Activated T-helper 1 cell treated with anti-CD3 and anti-CD28 coated beads, Interleukin-2, amount 50 U/mL, for 16 hours (primary cell): ENCODE data around the gene BACH2.
"Not testable (repeated sequence)": the region's sequence is repeated elsewhere in the genome, so short reads cannot be mapped to it uniquely, and the experiment has no call there.

Experiments used
- DNase-seq, 2 donors: peaks; one replicate each; pipeline ENCODE4 v3.0.0-alpha.2; 2020; ENCODE audit warnings: low read depth in 1 of 2, low spot score in 1 of 2

The BACH2 gene

DNA sequence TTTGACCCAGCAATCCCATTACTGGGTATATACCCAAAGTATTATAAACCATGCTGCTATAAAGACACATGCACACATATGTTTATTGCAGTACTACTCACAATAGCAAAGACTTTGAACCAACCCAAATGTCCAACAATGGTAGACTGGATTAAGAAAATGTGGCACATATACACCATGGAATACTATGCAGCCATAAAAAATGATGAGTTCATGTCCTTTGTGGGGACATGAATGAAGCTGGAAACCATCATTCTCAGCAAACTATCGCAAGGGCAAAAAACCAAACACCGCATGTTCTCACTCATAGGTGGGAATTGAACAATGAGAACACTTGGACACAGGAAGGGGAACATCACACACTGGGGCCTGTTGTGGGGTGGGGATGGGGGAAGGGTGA lies 168.0 kb downstream of the BACH2 start:
- not testable (repeated sequence) for DNase-seq

DNA sequence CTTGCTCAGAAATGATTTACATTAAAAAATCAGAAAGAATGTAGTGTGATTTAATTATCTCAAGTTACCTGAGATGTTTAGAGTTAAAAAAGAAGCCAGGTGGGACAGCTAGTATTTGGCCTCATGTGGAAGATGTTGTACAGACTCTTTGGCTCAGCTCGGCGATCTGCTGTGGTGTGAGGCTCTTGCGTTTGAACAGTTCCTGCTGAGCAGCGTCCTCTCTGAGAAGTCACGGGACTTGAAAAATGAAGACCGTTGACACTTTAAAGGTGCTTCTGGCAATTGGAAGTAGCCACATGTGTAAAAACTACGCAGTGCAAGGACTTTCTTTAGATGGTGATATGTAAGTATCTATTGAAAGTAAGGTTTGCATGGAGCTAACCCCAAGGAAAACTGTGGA lies 169.0 kb downstream of the BACH2 start:
- DNase-seq: no peak

DNA sequence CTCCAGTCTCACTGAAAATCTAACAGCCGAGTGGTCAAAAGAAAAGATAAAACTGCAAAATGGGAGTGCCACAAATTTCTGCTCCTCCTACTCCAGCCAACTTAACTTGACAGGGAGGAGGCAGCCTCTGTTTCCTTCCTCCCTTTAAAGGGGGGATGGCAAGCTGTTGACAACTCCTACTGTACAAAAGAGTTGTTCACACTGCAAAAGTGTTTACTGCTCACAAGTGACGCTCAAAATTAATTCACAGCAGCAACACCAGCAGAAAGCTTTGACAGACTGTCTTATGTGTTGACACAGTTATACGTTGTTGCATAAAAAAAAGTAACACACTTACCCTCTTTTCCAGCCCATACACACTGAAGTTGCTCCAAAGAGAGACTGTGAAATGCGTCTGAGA lies 169.8 kb downstream of the BACH2 start:
- DNase-seq: no peak

DNA sequence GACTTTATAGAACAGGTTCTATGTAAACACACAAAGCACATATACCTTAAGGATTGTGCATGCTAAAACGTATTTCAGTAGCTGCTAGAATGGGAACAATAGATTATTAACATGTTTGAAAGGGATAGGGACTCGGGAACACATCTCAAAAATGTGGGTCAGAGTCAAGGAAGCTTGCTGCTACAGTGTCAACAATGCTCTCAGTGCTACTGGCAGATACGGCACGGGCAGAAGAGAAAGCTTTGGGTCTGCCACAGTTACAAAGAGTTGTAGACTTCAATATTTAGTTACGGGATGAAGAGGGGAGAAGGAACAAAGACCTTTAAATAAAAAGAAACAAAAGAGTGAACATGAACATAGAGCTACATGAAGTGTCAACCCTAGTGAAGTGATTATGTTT lies 170.5 kb downstream of the BACH2 start:
- DNase-seq: no peak

DNA sequence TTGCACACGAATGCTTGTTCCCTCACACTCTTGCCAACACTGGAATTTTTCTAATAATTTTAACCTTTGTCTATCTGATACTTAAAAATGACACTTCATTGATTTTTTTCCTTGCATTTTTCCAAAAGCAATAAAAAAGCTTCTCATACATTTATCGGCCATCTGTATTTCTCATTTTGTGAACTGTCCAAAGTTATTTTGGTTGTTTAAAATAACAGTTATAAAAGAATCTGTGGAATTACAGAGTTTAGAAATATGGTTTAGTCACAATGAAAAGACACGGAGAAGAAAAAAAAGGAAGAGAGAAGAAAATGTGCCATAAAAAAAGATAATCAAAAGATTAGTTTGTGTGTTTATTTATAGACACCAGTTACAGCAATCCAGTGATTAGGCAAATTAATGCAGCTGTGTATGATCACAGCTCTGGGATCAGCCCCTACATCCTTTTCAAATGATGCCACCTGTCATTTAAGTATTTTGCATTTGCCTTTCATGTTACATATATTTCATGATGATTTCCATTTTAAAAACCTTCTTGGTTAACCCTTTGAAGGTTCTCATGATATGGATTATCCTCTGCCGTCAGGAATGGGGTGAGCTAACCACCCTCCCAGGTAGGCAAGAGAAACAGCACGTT lies 171.7 kb downstream of the BACH2 start:
- DNase-seq: no peak

DNA sequence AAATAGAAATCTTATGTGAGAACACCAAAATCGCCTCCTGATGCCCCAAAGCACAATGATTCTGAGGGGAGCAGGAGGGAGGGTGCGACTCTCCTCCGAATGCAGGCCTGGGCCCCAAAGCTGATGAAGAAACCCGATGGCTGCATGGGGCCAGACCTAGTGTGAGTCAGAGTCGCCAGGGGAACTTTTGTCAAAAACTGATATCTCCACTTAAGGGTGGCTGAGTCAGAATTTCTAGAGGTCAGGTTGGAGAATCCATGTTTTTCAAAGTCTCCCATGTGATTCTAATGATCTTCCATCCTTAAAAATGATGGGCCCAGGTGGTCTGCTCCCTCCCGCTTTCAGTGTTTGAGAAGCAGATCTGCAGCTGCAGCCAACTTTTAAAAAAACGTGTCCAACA lies 172.8 kb downstream of the BACH2 start:
- no peak for DNase-seq

DNA sequence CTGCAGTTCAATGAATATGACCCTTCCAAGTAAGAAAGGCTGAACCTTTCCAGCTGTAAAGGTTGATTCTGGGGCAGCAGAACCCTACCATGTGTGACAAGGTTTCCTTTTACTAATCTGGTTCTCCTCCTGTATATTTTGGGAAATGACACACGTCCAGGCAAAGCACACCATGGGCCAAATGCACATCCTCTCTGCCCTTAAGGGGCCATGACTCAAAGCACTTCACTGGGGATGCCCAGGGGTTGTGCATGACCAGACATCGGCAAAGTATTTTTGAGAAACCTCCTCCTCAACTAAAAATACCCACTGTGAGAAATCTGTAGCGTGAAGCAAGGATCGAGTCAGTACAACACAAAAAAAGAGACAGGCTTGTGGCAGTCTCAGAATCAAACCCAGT lies 174.7 kb downstream of the BACH2 start:
- no peak for DNase-seq

DNA sequence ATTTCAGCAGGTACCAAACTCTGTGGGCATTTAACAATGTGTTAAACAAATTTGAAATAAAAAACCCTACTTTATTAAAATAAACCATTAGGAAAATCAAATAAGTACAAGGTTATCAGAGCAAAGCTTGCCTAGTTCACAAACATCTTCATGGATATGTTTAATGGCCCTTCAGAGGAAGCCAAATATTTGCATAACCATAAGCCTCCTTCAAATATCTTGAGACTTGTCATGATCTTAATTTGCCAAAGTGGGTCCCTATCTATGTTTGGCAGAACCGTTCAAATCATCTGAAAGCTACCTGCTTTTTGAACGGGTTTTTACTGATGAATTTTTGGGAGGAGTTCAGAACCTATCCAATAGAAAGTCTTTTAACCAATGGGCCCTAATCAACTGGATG lies 176.3 kb downstream of the BACH2 start:
- DNase-seq: no peak

DNA sequence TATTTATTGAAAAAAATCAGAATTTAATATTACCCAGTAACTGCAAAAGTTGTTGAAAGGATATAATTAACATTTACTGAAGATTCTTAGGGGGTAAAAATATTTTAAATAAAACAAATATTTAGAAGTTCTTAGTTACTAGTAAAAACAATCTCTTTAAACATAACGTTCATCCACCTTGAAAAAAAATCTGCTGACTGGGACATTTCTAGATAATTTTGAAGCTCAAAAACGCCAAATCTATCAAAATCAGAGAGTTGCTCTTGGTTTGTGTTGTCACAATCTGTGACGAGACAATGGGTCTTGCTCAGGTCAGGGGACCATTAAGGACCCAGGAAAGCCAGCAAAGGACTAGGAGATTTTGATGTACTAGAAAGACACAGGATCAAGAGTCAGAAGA lies 177.0 kb downstream of the BACH2 start:
- no peak for DNase-seq

DNA sequence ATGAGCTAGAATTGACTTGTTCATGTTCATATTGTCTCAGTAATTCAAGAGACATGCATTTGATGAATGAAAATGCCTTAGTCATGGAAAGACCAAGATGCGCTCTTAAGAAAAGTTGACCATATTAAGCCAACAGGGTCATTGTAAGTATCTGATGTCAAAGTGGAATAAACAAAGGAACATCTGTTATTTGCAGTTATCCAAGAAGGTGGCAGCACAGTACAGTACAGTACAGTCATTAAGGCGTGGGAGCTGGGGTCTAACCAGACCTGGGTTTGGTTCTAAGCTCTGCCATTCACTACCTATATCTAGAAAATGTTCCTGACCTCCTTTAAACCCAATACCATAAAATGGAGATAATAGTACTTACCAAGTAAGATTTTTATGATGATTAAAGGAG lies 178.1 kb downstream of the BACH2 start:
- DNase-seq: no peak

DNA sequence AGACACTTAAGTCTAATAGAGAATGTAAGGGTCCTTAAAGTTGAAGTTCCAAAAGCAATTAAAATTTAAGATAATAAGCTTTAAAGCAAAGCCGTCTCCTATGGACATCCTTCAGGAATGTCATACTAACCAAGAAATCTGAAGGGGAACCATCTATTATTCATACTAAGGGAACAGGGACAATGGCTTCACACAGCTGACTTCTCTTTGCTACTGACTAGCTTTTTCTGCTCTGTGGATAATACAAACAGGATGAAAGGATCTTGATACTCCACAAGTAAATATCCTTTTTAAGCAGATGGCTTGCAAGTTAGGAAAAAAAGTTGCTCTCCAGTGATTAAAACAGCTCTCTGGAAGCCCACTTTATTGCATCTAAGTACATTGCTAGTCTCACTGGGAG lies 178.6 kb downstream of the BACH2 start:
- no peak for DNase-seq

DNA sequence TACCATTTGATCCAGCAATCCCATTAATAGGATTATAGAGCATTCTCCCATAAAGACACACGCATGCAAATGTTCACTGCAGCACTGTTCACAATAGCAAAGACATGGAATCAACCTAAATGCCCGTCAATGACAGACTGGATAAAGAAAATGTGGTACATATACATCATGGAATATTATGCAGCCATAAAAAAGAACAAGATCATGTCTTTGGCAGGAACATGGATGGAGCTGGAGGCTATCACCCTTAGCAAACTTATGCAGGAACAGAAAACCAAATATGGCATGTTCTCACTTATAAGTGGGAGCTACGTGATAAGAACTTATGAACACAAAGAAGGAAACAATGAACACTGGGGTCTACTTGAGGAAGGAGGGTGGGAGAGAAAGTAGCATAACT lies 180.5 kb downstream of the BACH2 start:
- DNase-seq: not testable (repeated sequence)

DNA sequence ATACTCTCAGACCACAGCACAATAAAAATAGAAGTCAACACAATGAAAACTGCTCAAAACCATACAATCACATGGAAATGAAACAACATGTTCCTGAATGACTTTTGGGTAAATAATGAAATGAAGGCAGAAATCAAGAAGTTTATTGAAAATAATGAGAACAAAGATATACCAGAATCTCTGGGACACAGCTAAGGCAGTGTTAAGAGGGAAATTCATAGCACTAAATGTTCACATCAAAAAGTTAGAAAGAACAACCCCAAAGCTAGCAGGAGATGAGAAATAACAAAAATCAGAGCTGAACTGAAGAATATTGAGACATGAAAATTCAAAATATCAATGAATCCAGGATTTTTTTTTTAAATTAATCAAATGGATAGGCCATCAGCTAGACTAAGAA lies 183.3 kb downstream of the BACH2 start:
- no peak for DNase-seq

DNA sequence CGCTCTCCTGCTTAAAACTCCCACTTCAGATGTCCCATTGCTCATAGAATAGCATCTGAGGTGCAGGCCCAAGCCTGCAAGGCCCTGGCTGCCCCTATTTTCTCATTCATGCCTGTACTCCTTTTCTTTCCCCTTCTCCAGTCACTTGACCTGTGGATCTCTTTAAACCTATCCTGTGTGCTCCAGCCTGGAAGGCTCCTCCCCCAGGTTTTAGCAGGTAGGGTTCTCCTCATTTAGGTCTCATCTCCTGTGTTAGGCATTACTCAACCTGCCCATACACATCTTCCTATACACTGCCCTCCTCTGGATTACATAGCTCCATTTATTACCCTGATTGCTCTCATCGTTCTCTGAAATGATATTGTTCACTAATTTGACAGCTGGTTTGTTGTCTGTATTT lies 185.3 kb downstream of the BACH2 start:
- no peak for DNase-seq

DNA sequence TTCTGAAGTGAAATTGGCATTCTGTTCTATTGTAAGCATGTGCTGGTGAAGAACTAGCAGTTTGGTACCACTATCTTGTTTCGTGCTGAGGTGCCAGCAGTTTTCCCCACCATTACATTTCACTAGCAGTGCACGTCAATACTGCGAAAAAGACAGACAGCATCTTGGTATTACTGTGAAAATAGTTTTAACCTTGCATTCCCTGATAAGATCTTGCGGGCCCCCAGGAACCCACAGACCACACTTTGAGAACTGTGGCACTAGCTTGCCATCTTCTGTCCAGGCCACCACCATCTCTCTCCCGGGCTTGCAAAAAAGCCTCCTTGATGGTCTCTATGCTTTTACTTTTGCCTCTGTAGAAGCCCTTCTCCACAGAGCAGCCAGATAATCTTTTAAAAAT lies 185.7 kb downstream of the BACH2 start:
- DNase-seq: peak; percentile 11 to 23

DNA sequence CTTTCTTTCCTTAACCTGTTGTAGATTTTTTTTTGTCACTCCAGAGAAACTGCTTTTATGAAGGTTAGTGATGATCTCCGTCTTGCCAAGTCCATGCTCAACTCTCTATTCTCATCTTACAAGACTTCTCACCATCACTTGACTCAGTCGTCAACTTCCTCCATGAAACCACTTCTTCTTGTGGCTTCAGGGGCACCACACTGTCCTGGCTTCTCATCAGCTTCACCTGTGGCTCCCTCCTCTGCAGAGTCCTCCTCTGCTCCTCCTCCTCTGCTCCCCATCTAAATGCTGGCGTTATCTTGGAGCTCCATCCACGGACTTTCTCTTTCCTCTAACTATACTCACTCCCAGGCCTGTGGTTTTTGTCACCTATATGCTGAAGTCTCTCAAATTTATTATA lies 187.5 kb downstream of the BACH2 start:
- no peak for DNase-seq

DNA sequence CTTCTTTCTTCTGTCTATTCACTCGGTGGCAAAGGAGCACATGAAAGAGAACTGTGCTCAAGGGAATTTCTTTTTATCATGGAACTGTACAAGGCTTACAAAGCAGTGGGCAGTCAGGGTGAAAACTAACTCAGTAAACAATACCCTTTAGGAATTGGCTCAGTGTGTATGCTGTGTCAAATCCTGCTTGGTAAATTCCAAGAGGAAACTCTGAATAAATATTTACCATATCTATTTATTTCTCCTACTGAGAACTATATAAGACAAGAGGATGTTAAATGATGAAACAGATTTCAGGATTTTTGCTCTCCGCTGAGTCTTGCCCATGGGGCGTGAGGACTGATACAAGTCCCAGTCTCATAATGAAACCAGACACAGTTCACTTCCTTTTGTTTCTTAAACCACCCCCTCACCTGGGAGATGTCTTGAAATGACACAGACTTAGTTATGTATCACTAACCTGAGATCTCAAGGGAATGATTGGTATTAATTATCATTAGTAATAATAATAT lies 188.8 kb downstream of the BACH2 start:
- no peak for DNase-seq

DNA sequence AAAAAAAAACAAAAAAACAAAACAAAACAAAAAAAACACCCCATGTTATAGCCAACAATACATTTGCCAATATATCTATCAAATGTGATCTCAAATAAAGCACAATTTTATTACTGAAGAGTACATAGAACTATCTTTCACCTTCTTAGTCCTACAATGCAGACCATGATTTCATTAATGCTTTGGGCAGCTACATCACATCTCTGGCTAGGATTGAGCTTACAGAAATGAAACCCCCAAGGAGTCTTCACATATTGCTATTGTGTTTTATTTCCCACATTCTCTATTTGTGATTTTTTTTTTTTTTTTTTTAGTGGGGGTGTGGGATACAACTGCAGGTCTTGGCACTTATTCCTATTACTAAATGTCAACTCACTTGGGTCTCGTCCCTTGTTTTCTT lies 189.3 kb downstream of the BACH2 start:
- DNase-seq: no peak

DNA sequence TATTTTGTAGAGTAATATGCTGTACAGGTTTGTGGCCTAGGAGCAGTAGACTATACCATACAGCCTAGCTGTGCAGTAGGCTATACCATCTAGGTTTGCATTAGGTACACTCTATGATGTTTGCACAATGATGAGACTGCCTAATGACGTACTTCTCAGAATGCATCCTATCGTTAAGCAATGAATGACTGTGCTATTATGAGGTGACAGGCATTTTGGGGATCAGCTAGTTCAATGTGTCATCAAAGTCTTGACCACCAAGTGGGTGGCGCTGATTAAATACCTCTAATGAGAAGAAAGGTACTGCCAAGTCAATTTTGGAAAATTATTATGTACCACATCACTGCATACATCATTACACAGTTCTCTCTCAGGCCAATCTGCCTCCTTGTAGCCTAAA lies 190.2 kb downstream of the BACH2 start:
- DNase-seq: no peak

DNA sequence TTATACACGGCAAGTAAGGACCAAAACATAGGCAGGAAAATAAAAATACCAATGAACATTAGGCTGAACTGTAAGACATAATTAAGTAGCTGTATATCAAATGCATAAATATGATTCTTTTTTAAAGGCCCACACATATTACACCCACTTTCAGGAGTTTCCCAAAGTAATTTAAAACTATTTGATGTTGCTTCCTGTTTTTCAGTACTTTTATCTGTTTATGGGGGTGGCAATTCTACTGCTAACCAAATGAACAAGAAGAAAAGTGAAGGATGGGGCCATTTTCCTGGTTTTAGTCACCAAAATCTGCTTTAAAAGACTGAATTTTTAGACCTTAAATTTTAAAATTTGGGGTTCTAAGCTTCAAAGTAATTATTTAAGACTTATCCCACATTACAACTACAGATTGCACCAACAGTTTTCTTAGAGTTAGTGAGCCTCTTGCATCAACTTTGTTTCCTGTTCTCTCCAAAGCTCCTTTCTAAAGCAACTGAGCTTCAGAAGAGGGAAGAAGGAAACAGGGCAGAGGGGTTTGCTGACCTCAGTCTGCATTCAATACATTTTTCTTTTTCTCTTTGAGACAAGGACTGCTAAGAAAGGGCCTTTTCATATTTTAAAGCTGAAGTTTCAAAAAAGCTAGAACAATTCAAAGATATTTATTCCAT lies 191.0 kb downstream of the BACH2 start:
- no peak for DNase-seq

DNA sequence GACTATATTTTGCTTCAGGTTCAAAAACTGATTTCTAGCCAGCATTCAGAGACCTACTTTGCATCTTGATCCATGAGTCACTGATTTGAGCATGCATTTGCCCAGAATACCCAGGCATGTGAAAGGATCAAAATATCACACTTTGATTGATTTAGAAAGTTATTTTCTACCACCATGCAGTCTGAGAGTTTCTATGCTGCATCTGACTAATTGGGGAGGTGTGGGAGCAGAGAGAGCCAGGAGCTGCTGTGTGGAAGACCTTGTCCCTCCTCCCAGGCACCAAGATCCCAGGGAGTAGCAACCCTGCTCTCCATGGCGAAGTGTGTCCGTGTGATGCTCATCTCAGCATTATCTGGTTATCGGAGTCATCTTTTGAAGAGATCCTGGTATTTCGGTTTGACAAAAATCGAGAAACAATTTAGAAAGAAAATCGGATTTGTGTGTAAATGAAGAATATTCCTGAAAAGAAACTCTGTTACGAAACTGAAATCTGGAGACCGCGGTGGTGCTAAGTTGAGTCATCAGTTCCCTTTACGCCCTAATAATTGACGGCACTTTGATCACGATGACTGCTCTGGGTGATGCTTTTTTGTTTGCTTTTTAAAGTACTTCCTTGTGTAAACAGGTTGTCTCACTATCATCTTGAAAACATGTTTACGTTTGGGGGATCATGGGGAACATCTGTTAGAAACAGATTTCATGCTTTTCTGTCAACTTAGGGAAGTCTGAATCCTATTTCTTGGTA lies 193.4 kb downstream of the BACH2 start:
- peak in 1 of 2 donors; percentile 16 for DNase-seq

DNA sequence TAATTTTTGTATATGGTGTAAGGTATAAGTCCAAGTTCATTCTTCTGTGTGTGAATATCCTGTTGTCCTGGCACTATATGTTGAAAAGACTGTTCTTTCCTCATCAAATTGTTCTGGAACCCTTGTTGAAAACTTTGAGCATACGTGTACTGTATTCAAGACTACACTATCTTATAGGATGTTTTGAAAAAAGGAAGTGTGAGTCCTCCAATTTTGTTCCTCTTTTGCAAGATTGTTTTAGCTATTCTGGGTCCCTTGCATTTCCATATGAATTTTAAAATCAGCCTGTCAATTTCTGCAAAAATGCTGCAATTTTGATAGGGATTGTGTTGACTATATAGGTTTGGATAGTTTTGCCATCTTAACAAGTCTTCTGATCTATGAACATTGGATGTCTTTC lies 195.2 kb downstream of the BACH2 start:
- no peak for DNase-seq
